ENCODE measurements around the gene GBA3. TPM values are rescaled to one million over a fixed set of nuclear protein-coding genes. Genes with fewer than 3 reads are reported as not detected.

Gene GBA3
- total RNA-seq, result not detected in 2 replicates

DNA sequence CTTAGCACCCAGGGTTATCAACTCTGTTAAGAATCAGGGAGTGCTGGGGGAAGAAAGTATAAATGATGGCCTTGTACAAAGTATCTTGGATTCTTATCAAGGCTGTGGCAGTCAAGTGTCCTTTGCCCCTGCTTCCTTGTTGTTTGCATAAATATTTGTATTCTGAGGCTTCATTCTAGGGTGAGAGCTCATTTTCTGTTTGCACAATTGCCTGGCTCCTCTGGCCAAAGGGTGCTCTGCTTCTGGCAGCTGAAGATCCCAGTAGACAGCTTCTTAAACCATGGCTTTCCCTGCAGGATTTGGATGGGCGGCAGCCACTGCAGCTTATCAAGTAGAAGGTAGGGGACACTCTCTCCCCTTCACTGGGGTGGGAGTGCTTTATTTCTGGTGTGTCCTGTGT lies at the start of gene GBA3:
Gene GBA3, plus strand, starts transcription at position 202 of the 400 bp plus-strand sequence.
- no peak for DNase-seq (ENCODE audit: extremely low read depth, low read depth, low spot score)

DNA sequence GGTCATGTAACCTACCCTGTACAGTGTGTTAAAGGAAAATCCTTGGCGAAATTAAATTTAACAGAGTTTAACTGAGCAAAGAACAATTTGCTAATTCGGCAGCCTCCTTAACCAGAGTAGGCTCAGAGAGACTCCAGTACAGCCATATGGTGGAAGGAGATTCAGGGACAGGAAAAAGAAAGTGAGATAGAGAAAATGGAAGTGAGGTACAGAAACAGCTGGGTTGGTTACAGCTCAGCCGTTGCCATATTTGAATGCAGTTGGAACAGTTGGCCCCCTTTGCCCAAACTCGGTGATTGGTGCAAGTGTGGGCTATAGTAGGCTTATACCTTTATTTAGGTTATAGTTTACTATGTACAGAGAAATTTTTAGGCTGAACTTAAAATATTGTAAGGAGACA lies 48.8 kb upstream of the GBA3 start:
- DNase-seq (ENCODE audit: extremely low read depth, low read depth, low spot score), result no peak

DNA sequence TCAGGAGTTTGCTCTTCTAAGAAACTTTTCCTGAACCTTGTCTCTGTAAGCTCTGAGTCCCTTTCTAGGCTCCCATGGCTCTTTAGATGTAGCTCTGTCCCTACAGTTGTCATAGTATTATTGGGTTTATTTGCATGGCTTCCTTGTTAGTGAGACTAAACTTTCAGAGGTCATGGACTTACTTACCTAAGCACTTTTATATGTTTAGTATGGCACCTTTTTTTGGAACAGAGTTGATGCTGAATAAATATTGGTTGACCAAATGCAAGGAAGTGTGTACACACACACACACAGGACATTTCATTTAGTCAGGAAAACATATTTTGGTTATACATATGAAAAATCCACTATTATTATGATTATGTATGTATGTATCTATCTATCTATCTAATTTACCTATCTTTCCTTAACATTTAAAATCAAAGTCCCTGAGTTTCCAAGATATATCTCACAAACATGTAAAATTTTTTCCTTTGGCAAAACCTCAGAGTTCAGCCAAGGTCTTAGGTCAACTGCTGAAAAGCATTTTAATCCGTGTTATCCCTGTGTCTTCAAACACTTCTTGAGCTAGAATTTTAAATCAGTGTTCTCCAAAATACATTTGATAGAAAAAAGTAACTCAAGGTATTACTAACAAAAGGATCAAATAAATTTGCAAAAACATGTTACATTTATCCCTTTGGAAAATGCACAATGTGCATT lies 47.1 kb upstream of the GBA3 start:
- no peak for DNase-seq (ENCODE audit: extremely low read depth, low read depth, low spot score)

DNA sequence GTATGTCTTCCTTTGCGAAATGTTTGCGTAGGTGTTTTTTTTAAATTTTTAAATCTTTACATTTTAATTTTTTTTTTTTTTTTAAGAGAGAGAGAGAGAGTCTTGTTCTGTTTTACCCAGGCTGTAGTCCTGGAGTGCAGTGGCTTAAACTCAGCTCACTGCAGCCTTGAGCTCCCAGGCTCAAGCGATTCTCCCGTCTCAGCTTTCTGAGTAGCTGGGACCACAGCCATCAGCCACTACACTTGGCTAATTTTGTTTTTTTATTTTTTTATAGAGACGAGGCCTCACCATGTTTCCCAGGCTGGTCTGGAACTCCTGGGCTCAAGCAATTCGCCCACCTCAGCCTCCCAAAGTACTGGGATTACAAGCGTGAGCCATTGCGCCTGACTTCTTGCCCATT lies 43.7 kb upstream of the GBA3 start:
- no peak for DNase-seq (ENCODE audit: extremely low read depth, low read depth, low spot score)

DNA sequence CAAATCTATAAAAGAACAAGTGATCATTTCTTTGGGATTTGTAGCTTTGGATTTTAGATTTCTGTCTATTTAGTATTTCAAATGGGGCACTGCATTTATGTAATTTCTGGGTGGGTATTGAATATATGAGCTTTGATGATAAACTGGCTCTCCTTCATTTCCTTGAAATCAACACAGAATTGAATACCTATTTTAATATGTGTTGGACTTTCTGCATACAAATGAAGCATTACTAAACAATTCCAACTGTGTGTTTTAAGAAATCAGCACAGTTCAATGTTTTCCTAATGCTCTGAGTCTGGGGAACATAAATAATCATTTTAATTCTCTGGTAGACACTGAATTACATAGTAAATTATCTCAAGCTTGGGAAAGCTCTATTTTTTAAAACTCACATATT lies 42.0 kb upstream of the GBA3 start:
- DNase-seq (ENCODE audit: extremely low read depth, low read depth, low spot score), result no peak

DNA sequence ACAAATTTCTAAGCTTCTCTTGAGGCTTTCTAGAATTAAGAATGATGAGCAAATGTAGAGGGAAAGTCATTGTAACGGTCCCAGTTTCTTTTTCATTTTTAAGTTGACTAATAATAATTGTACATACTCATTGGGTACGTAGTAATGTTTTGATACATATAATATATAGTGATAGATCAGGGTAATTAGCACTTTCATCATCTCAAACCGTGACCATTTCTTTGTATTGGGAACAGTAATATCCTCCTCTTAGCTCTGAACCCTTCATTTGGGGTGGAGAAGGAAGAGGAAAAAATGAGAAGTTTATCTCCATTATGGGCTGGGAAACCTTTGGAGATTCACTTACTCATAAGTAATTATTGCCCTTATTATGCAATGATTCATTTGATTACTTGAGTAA lies 39.0 kb upstream of the GBA3 start:
- DNase-seq (ENCODE audit: extremely low read depth, low read depth, low spot score), result no peak

DNA sequence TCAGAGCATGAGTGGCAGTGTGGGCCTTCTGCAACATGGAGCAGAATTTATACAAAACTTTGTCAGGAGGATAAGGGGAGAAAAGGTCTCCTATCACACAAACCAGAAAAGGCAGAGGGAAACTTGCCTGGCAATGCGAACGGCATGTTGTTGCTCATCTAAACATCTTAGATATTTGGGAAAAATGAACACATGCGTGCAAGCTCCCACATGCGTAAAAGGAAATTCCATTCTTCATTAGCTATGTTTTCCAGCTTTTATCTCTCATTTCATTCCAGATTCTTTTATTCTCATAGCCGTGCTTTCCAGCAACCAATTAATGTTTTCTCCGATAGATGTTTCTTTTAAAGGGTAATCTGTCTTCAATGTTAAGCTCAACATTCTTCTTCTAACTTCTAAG lies 31.3 kb upstream of the GBA3 start:
- no peak for DNase-seq (ENCODE audit: extremely low read depth, low read depth, low spot score)

DNA sequence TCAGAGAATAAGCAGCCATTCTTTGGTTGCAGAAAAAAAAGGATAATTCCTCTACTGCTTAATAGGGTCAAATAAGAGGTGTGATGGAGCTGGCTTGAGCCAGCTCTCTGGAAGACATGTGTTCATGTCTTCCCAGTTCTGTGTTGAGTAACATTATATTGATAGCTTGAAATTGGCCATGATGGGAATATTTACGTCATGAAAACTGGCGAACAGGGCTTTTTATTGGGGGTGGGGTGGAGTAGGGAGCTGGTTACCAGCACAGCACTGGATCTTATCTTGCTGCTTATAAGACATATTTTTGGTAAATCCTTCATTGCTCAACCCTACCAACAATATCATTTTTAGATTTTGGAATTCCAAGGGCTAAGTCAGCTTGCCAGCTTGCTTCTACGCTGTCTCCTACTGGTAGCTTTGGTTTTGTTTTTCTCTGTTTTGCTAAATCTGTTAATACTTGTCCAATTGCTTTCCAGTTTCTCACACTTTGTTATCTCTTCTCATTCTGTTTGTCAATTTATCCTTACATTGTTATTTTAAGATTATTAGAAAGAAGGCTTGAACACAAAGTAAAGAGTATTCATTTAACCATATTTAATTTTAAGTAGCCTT lies 25.3 kb upstream of the GBA3 start:
- DNase-seq (ENCODE audit: extremely low read depth, low read depth, low spot score), result no peak

DNA sequence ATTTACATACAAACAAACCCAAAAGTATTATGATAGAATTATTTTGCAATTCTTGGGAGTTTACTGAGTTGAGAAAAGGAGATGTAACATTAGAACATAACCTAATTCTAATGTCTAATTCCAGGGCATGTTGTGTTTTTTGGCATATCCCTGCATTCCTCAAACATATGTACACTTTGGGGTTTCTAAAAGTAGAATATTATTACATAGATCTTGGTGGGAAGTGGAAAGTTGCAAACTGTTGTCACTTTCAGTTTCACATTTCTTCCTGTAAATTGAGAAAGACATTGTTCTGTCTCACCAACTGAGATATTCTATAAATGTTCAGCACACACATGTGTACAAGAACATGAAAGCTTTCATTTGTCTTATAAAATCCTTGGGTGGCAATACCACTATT lies 24.4 kb upstream of the GBA3 start:
- DNase-seq (ENCODE audit: extremely low read depth, low read depth, low spot score), result no peak

DNA sequence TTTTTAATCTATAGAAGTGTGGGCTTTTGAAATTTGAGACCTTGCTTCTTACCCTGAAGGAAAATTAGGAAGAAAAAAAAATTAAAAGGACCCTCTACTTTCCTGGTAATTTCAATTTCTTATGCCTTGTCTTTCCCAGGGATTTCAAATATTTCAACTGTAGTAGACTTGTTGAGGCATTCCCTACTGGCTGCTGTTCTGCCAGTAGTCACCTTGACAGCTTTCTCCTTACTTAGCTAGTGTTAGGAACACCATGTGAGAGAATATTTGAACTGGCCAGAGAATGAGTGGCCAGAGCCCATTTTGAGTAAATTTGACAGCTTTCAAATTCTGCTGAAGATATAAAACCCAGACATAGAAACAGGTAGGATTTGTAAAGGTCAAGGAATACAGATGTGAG lies 24.0 kb upstream of the GBA3 start:
- no peak for DNase-seq (ENCODE audit: extremely low read depth, low read depth, low spot score)

DNA sequence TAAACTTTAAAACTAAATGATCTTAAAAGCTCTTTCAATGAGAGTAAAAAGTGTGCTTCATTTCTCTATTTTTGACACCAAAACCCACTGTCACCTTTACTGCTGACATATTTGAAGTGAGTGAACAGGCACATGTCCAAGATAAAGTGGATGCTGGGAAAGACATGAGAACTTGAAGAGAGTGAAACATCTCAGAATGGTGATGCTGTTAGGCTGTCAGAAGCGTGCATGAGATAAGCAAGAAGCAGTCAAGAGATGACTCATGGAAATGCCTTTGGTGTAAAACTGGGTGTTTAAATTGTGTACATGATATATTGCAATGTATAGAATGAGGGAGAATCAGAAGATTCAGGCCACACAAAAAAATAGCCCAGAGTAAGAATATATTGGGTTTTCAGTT lies 21.8 kb upstream of the GBA3 start:
- DNase-seq (ENCODE audit: extremely low read depth, low read depth, low spot score), result no peak

DNA sequence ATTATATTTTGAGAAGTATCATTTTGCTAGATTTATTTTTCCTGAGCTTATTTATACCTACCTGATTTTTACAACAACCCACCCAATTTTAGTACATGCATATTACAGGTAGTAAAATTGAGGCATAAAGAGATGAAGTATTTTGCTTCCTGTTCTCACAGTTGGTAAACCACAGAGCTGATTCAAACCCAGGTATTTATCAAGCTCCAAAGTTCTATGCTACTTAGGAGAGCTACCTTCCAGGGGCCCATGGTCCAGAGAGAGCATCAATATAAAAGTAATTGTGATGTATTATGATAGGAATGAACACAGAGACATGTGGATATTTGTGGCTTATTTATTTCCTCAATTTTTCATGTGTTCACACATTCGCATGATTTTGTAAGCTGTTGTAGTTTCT lies 20.2 kb upstream of the GBA3 start:
- no peak for DNase-seq (ENCODE audit: extremely low read depth, low read depth, low spot score)

DNA sequence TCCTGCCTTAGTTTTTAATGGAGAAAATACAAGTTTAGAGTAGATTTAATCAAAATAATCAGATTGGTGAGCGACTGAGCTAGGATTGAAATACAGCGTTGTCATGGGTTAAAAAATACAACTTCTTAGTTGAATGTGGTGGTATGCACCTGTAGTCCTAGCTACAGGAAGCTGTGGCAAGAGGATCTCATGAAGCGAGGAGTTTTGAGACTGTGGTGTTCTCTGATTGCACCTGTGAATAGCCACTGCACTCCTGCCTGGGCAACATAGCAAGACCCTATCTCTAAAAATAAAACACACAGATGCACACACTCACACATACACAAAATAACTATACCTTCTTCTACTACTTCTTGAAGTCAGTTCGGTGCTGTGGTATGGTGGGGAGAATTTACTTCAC lies 19.8 kb upstream of the GBA3 start:
- DNase-seq (ENCODE audit: extremely low read depth, low read depth, low spot score), result no peak

DNA sequence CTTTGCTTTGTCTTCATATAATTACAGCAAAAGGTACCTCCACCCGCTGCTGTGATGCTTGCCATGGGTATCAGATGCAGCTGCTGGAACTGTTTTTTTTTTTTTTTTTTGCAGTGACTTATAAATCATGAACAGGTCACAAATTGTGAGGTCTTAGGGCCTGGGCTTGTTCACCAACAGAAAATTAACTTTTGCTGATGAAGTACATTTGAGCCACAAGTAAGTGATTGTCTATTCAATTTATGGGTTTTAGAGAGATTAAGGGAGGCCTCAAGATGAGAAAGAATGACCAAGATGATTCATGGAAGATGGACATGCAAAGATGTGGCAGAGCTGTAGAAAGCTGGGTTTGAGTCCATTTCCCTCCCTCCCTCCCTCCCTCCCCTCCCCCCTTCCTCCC lies 18.0 kb upstream of the GBA3 start:
- no peak for DNase-seq (ENCODE audit: extremely low read depth, low read depth, low spot score)

DNA sequence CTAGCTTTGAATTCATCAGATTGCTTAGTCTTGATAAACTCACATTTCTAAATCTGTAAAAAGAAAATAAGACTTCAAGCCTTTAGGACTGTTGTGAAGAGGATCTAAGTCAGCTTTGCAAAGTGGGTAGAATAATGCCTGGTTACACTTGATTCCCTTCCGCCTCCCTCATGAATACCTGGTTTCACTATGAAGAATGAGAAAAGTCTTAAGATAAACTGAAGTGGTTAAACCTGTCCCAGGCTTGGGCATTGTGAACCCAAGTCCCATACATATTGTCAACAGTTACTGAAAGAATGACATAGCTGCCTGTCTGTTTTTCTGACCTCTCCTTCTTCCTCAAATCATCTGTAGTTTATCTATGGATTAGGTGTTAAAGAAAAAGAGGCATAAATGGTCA lies 16.7 kb upstream of the GBA3 start:
- DNase-seq (ENCODE audit: extremely low read depth, low read depth, low spot score), result no peak

DNA sequence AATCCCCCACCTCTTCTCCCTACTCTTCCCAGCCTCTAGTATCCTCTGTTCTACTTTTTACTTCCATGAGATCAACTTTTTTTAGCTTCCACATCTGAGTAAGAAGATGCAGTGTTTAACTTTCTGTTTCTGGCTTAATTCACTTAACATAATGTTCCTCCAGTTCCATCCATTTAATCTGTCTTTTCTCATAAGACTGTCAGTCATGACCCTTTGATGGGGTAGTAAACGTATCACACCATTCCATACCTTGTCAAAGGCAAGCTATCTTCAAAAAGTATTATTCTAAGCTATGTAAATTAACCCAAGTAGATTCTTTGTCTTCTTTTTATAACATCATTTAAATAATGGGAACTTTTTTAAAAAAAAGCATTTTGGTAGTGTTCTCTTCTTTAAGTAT lies 15.0 kb upstream of the GBA3 start:
- DNase-seq (ENCODE audit: extremely low read depth, low read depth, low spot score), result no peak

DNA sequence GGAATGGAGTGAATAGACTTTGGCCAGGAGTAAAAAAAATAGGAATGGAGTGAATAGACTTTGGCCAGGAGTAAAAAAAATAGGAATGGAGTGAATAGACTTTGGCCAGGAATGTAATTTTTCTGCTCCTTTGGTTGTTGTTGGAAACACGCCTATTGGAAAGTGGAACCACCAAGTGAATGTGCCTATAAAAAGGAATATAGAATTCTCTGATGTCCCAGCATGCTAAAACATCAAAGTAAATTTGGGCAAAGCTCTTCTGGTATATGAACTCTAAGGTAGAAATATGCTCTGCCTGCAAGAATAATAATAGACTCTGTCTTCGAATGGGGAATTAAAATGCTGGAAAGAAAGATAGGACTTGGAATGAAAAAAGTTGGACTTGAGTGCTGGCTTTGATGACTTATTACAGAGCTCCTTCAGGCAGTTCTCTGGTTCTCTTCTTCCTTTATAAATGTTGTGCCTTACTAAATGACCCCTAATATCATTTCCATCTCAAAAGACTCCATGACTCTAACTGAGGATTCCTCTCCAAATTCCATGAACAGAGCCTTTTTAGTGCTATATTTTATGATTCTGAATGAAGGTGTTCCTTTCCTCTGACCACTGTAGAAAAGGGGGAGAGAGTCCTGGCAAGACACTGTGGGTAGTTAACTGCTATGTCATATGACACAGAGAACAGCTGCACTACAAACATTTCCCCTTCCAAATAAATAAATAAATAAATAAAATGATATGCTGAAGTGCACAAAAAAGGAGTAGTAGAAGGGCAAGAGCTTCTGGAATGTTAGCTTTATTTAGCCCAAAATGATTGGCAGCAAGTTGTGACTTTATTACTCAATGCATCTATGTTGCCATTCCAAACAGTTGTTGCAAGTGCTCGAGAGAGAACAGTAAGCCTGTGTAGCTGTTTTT lies 13.5 kb upstream of the GBA3 start:
- DNase-seq (ENCODE audit: extremely low read depth, low read depth, low spot score), result no peak

DNA sequence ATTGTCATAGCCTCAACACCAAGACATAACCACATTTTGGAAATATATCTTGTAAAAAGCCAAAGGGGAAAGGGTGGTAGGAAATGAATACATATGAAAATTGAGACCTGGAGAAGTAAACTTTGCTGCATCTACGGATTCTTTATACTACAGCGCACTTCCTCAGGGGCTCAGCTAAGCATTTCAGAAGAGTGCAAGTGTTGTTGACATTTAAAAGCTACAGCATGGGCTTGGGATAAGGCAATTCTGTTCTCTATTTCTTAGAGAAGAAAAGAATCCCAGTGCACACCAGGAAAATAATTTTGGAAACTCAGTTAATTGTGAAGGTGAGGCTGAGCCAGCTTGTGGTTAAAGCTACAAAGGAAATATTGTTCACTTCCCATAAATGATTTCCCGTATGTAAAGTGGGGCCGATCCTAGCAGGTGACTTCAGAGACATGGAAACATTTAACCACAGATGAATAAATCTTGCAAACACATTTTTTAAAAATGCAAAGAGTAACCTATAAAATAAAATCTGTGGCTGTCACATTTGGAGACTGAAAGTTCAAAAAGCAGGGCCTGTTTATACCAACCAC lies 12.6 kb upstream of the GBA3 start:
- DNase-seq (ENCODE audit: extremely low read depth, low read depth, low spot score), result no peak

DNA sequence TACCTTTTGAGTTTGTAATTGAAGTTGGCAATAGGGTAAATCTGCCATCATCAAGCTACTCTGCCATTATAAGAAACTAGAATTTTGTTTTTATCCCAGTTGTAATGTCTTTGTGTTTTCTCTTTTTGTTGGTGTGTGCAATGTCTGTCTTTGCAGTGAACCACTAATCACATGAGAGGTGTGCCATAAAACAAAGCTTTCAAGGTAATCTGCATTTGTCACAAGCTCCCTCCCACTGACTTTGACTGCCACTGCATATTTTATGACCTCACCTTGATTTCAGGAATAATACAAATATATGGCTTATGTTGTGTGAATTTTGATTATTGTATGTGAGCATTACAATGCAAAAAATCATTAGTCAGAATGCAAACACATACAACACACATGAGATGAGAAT lies 9.0 kb upstream of the GBA3 start:
- DNase-seq (ENCODE audit: extremely low read depth, low read depth, low spot score), result no peak

DNA sequence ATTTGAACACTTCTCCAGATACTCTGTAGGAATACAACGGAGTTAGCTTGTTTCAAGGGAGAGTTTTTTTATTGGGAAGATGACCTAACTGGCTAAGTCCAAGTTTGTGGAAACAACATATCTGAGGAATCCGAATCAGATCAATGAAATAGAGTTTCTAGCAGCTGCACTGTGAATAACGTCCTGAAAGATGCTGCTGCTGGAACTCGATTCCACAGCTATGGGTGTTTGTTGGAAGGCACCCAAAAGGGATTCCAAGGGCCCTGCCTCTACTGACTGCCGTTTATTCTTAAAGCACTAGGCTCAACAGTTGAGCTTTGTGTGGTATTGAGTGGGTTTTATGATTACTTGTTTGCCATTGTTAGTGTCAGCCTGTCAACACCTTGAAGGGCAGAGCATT lies 6.6 kb upstream of the GBA3 start:
- DNase-seq (ENCODE audit: extremely low read depth, low read depth, low spot score), result no peak

DNA sequence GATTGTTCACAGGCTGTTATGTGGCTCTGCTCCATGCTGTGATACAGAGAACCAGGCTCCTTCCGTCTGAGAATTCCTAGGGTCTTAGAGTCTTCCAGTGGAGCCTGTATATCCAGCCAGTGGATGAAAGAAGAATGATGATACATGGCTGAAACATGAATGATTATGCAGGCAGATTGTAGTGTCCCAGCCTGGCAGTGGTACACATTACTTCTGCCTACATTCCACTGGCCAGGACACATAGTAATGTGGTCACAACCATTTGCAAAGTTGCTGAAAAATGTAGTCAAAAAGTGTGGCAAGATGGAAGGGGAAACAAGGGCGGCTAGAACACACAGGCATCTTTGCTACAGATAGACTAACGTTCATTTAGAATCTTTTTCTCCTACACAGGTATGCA lies 4.5 kb upstream of the GBA3 start:
- no peak for DNase-seq (ENCODE audit: extremely low read depth, low read depth, low spot score)

DNA sequence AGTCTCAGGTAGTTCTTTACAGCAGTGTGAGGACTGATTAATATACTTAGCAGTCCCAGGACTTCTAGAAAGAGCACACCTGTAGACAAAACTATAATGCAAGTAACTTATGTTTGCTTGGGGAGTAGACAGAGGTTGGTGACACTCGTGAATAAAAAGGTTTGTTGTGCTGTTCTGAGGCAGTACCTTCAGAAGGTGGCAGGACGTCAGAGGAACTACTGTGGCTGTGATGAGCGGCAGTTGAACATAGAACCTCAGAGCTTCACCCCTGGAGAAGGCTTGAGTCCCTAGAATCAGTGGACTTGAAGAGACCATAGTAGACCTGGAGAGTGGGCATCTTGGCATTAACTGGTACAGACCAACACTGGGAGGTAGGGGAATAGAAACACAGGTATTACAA lies 3.3 kb upstream of the GBA3 start:
- no peak for DNase-seq (ENCODE audit: extremely low read depth, low read depth, low spot score)
